OCI-LY3 (cell line): Measurements from ENCODE around the gene RNF152.

Experiments
- H2AFZ ChIP-seq: fragments of 200-600, 300-600 bp; shearing (Covaris generic); 2 replicates; pipeline ENCODE4 v1.6.0; 2014; ENCODE audit warnings: antibody characterized with exemption, low read depth, low read length
- H3K27ac ChIP-seq: fragments of 200-600, 300-600 bp; sonication (generic); 2 replicates; pipeline ENCODE4 v1.5.1; 2014; ENCODE audit warnings: mild to moderate bottlenecking, low read length, moderate library complexity, mixed read lengths
- H3K27me3 ChIP-seq: fragments of 200-600, 300-600 bp; sonication (generic); 2 replicates; pipeline ENCODE4 v1.6.1; 2014; ENCODE audit warnings: low read depth, low read length, mixed read lengths
- H3K36me3 ChIP-seq: fragments of 200-600, 300-600 bp; sonication (generic); replicated peaks from 2 replicates; pipeline ENCODE3; 2014; ENCODE audit warnings: low read depth, low read length, mixed read lengths
- H3K4me1 ChIP-seq: fragments of 300-600, 200-600 bp; sonication (generic); 2 replicates; pipeline ENCODE4 v1.6.1; 2014; ENCODE audit warnings: low read length, mixed read lengths
- H3K4me2 ChIP-seq: fragments of 200-600, 300-600 bp; sonication (generic); 2 replicates; pipeline ENCODE4 v1.6.1; 2014; ENCODE audit warnings: low read length, mixed read lengths
- H3K4me3 ChIP-seq: fragments of 300-600, 200-600 bp; sonication (generic); 2 replicates; pipeline ENCODE4 v1.5.1; 2014; ENCODE audit warnings: antibody characterized with exemption, mild to moderate bottlenecking, low read length, moderate library complexity
- H3K79me2 ChIP-seq: fragments of 300-600, 200-600 bp; shearing (Covaris generic); 2 replicates; pipeline ENCODE4 v1.6.1; 2014; ENCODE audit warnings: mild to moderate bottlenecking, low read length, mixed read lengths
- H3K9ac ChIP-seq: fragments of 300-600, 200-600 bp; shearing (Covaris generic); 2 replicates; pipeline ENCODE4 v1.6.0; 2014; ENCODE audit warnings: mild to moderate bottlenecking, low read length, moderate library complexity
- H3K9me3 ChIP-seq: fragments of 200-600, 300-600 bp; shearing (Covaris generic); 2 replicates; pipeline ENCODE4 v1.6.1; 2014; ENCODE audit warnings: low read length, mixed read lengths; ENCODE audit not compliant: insufficient read depth
- H4K20me1 ChIP-seq: fragments of 200-600, 300-600 bp; sonication (generic); 2 replicates; pipeline ENCODE4 v1.6.1; 2016; ENCODE audit warnings: low read length, mixed read lengths; ENCODE audit not compliant: insufficient read depth
- EZH2phosphoT487 ChIP-seq: fragments of 200-600 bp; shearing (Covaris generic); IDR thresholded peaks from 2 replicates; pipeline ENCODE4 v1.6.1; 2018; ENCODE audit warnings: antibody characterized with exemption, mixed run types, low read depth
- TF ChIP-seq, protein P1 (sequence below): fragments of 200-600, 300-600 bp; sonication (generic); IDR thresholded peaks from 2 replicates; pipeline ENCODE4 v1.5.1; 2014; ENCODE audit warnings: antibody characterized with exemption, low read length, low read depth

RNF152 gene

GRCh38 chr18:61771861-61772260 is 120.9 kb downstream of the RNF152 start:
- peaks cover 11% of the 10 kb centered on the region for H3K4me1 ChIP-seq
- no peak for TF ChIP-seq EZH2phosphoT487
- TF ChIP-seq, protein P1, sequence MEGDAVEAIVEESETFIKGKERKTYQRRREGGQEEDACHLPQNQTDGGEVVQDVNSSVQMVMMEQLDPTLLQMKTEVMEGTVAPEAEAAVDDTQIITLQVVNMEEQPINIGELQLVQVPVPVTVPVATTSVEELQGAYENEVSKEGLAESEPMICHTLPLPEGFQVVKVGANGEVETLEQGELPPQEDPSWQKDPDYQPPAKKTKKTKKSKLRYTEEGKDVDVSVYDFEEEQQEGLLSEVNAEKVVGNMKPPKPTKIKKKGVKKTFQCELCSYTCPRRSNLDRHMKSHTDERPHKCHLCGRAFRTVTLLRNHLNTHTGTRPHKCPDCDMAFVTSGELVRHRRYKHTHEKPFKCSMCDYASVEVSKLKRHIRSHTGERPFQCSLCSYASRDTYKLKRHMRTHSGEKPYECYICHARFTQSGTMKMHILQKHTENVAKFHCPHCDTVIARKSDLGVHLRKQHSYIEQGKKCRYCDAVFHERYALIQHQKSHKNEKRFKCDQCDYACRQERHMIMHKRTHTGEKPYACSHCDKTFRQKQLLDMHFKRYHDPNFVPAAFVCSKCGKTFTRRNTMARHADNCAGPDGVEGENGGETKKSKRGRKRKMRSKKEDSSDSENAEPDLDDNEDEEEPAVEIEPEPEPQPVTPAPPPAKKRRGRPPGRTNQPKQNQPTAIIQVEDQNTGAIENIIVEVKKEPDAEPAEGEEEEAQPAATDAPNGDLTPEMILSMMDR, result no peak

DNA sequence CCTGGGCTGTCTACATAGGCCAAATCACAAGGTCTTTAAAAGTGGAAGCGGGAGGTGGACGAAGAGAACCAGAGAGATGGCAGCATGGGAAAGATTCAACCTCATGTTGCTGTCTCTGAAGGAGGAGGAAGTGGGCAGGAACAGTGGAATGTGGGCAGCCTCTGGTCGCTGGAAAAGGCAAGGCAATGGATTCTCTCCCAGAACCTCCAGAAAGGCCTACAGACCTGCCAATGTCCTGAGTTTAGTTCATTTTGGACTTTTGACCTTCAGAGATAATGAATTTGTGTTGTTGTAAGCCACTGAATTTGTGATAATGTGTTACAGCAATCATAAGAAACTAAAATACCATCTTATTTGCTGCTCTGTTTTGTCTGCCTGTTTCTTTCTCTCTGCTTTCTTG is 122.5 kb downstream of the RNF152 start:
- no peak overlapping the region for H3K4me2 ChIP-seq
- no peaks in the 10 kb centered on the region for H4K20me1 ChIP-seq
- TF ChIP-seq EZH2phosphoT487, result no peak
- TF ChIP-seq, protein P1, result no peak
- H3K4me3 ChIP-seq, result no peak overlapping the region
- peaks cover 17% of the 10 kb centered on the region for H3K9me3 ChIP-seq
- H3K36me3 ChIP-seq, result no peaks in the 10 kb centered on the region
- H3K4me1 ChIP-seq, result peaks cover 12% of the 10 kb centered on the region
- H3K79me2 ChIP-seq, result no peaks in the 10 kb centered on the region
- H2AFZ ChIP-seq, result no peak overlapping the region
- H3K27me3 ChIP-seq, result peaks cover 48% of the 10 kb centered on the region
- no peak overlapping the region for H3K9ac ChIP-seq
- no peak overlapping the region for H3K27ac ChIP-seq

More at GRCh38 chr18:61771861-61772260, 120.9 kb downstream of the RNF152 start:
- H3K79me2 ChIP-seq, result no peaks in the 10 kb centered on the region
- H3K27ac ChIP-seq, result no peak overlapping the region
- H3K4me3 ChIP-seq, result no peak overlapping the region
- no peak overlapping the region for H3K9ac ChIP-seq
- no peak overlapping the region for H3K4me2 ChIP-seq
- H3K36me3 ChIP-seq, result no peaks in the 10 kb centered on the region
- H2AFZ ChIP-seq, result no peak overlapping the region
- peaks cover 37% of the 10 kb centered on the region for H3K27me3 ChIP-seq
- peaks cover 17% of the 10 kb centered on the region for H3K9me3 ChIP-seq
- H4K20me1 ChIP-seq, result no peaks in the 10 kb centered on the region

DNA sequence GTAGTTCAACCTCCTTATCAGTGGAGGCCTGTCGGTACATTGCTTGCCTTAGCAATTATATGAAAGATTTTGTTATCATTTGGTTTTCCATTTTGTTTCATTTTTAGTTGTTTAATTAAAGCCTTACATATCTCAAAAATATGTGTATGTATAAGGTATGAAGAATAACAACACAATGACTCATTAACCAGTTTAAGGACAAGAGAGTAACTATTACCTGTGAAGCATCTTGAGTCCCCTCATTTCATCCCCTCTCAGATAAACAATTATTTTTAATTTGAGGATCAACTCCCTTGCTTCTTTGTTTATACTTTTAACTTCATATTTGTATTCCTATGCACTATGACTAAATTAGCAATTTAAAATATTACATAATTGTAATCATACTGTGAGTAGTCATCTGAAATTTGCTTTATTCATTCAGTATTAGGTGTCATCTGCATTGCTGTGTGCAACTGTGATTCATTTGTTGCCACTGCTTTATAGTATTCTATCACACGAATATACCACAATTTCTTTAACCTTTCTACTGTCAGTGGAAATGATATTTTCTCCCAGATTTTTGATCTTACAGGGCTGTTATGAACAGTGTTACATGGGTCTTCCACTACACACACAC is 126.4 kb downstream of the RNF152 start:
- no peaks in the 10 kb centered on the region for H3K36me3 ChIP-seq
- H2AFZ ChIP-seq, result no peak overlapping the region
- no peaks in the 10 kb centered on the region for H3K79me2 ChIP-seq
- H3K4me2 ChIP-seq, result no peak overlapping the region
- TF ChIP-seq EZH2phosphoT487, result no peak
- TF ChIP-seq, protein P1, result no peak
- no peak overlapping the region for H3K4me3 ChIP-seq
- H3K4me1 ChIP-seq, result peaks cover 16% of the 10 kb centered on the region
- H3K9me3 ChIP-seq, result no peaks in the 10 kb centered on the region
- no peak overlapping the region for H3K27ac ChIP-seq
- H4K20me1 ChIP-seq, result no peaks in the 10 kb centered on the region
- no peak overlapping the region for H3K9ac ChIP-seq
- peaks cover 73% of the 10 kb centered on the region for H3K27me3 ChIP-seq

DNA sequence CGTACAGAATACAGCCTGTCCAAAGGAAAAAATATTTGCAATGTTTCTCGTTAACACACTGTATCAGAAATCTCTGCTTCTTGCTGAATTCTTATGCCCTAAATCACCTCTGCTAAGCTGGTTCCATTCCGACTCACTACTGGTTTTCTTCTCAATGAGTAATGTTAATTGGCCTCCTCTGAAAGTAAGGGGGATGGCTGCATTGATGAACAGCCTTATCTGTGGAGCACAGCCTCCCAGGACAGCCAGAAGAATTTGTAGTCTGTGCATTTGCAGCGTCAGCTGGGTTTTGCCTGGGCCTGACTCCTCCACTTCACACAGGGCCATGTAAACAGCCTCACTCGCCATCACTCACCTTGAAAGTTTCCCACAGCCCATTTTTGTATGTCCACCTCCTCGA is 127.7 kb downstream of the RNF152 start:
- H2AFZ ChIP-seq, result no peak overlapping the region
- H4K20me1 ChIP-seq, result no peaks in the 10 kb centered on the region
- no peak overlapping the region for H3K4me3 ChIP-seq
- H3K4me2 ChIP-seq, result 0 out of 2 replicates have a peak overlapping the region, but pooled peaks have one; percentile 16
- H3K9ac ChIP-seq, result no peak overlapping the region
- H3K79me2 ChIP-seq, result no peaks in the 10 kb centered on the region
- 0 out of 2 replicates have a peak, but pooled peaks cover under 1% of the 10 kb centered on the region for H3K9me3 ChIP-seq
- TF ChIP-seq, protein P1, result no peak
- no peak for TF ChIP-seq EZH2phosphoT487
- H3K27me3 ChIP-seq, result peaks cover 79% of the 10 kb centered on the region
- H3K27ac ChIP-seq, result no peak overlapping the region
- H3K4me1 ChIP-seq, result peaks cover 16% of the 10 kb centered on the region
- H3K36me3 ChIP-seq, result no peaks in the 10 kb centered on the region
